ENCODE results near the gene RASSF6.

DNA sequence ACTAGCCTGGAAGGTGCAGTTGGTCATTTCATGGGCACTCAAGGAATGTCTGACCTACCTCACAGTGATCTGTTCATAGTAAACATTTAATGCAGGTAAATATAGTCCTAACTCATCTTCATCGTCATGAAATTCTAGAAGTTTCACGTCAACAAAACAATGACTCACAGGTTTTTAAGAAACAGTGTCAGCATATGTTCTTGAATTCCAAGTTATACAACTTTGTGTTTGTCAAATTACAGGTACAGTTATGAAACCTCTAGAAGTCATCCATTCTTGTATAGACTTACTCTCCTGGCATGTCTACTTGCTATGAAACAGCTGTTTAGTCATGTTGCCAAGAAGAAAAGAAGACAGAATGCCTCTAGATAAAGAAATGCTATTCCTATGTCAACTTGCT lies 92.1 kb downstream of the RASSF6 start:
- no peak for TF ChIP-seq EZH2phosphoT487 (conservative IDR thresholded peaks at IDR 0.05; ENCODE audit: low read length)
- TF ChIP-seq, protein P1, sequence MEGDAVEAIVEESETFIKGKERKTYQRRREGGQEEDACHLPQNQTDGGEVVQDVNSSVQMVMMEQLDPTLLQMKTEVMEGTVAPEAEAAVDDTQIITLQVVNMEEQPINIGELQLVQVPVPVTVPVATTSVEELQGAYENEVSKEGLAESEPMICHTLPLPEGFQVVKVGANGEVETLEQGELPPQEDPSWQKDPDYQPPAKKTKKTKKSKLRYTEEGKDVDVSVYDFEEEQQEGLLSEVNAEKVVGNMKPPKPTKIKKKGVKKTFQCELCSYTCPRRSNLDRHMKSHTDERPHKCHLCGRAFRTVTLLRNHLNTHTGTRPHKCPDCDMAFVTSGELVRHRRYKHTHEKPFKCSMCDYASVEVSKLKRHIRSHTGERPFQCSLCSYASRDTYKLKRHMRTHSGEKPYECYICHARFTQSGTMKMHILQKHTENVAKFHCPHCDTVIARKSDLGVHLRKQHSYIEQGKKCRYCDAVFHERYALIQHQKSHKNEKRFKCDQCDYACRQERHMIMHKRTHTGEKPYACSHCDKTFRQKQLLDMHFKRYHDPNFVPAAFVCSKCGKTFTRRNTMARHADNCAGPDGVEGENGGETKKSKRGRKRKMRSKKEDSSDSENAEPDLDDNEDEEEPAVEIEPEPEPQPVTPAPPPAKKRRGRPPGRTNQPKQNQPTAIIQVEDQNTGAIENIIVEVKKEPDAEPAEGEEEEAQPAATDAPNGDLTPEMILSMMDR (IDR thresholded peaks at IDR 0.05; ENCODE audit: insufficient read depth, low read length, poor library complexity, severe bottlenecking): no peak
